Activated effector memory CD4-positive, alpha-beta T cell treated with Interleukin-2 at 50 U/mL for 16 hours (primary cell): ENCODE results near the gene TTC34.
"Not testable (repeated sequence)": the region's sequence is repeated elsewhere in the genome, so short reads cannot be mapped to it uniquely, and the experiment has no call there.

Experiments
- DNase-seq: peaks from one replicate; pipeline ENCODE4 v3.0.0-alpha.2; 2020

The TTC34 gene

DNA sequence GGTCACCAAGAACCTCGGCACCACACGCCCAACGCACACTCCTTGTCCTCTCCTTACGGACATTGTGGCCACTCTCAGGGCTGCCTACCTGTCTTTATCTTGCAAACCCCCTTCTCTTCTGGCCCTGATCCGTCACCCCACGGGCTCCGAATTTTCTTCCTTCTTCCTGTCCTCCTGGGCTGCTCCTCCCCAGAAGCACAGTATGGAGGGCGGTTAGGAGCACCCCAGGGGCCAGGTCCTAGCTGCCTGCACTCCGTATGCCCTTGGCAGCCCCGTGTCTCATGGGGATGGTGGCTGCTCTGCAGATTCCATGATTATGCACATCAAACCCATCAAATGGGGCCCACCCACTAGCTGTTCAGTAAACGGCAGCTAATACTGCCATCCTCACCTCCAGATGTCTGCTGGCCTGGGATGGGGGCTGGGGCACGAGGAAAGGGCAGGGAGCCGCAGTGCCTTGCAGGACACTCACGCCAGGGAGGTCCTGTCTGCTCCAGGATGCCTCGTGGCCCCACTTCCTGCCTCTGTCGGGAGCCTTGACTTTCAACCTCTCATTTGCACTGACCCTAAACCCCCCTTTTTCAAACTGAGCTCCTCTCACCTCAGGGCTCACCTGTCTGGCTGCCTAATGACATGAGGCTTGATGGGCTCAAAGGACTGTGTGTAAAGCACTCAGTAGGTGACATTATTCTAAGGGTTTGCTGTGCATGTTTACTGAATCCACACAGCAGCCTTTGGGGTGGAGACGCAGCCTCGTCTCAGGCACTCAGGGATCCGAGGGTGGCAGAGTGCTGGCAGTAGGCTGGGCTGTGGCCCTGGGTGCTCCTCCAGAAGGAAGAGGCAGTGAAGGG, 4.4 kb downstream of the TTC34 start:
- no peak for DNase-seq

DNA sequence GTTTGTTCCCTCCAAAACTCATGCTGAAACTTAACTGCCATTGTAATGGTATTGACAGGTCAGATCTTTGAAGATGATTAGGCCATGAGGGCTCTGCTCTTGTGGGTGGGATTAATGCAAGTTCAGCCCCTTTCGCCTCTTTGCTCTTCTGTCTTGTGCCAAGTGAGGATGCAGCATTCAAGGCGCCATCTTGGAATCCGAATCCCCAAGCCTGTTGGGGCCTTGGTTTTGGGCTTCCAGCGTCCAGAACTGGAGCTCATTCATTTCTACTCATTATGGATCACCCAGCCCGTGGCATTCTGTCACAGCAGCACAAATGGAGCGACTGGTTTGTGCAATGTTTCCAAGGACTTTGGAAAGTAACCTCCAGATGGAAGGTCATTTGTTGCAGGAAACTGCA, 5.6 kb downstream of the TTC34 start:
- DNase-seq = no peak

DNA sequence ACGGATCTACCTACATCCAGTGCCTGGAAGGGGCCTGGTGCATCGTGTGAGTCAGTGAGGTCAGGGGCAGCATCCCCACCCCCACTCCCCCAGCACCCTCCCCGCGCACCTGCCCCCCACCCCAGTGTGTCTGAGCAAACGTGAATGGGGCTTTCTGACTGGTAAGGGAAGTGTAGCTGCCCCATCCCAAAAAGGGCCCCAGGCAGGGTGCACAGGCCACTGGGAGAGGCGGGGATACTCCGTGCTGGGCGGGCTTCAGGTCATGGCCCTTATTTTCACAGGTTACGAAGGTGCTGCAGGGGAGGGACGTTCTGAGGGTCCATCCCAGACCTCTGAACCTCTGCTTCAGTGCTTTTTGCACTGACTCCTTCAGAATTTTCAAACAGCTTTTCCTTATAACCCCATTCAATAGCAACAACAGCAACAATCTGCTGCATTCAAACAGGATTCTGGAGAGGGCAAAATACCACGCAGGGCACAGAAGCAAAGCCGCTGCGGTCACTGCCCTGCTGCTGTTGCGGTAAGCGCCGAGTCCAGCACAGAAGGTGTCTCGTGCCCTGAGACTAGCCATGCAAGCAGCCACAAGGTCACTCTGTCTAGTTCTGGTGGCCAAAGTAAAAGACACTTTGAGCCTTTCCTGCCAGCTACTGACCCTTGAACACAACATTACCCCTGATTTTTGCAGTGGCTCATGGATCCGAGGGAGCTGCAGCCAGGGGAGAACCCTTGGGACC, 10.3 kb downstream of the TTC34 start:
- DNase-seq = no peak

DNA sequence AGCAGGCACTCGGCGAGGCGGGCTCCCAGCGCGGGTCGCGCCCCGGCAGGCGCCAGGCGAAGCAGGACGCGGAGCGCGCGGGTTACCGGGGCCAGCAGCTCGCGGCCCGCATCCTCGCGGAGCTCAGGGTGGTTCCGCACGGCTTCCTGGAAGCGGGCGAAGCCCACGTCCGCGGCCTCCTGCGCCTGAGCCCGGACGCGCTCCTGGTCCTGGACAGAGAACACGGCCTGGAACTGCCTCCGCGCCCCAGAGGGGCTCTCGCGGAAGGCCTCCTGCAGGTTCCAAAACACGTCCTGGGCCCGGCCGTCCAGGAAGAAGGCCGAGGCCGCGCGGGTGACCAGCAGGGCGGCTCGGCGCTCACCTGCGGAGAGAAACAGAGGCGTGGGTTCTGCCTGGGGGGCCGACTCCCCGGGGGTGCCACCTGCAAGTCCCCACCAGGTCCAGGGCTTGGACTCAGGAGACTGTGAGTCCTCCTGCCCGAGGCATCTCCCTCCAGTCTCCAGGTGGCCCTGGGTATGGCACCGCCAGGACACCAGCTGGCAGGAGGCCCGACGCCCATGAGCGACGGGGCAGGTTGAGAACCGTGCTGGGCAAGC, 11.4 kb downstream of the TTC34 start:
- DNase-seq = no peak

DNA sequence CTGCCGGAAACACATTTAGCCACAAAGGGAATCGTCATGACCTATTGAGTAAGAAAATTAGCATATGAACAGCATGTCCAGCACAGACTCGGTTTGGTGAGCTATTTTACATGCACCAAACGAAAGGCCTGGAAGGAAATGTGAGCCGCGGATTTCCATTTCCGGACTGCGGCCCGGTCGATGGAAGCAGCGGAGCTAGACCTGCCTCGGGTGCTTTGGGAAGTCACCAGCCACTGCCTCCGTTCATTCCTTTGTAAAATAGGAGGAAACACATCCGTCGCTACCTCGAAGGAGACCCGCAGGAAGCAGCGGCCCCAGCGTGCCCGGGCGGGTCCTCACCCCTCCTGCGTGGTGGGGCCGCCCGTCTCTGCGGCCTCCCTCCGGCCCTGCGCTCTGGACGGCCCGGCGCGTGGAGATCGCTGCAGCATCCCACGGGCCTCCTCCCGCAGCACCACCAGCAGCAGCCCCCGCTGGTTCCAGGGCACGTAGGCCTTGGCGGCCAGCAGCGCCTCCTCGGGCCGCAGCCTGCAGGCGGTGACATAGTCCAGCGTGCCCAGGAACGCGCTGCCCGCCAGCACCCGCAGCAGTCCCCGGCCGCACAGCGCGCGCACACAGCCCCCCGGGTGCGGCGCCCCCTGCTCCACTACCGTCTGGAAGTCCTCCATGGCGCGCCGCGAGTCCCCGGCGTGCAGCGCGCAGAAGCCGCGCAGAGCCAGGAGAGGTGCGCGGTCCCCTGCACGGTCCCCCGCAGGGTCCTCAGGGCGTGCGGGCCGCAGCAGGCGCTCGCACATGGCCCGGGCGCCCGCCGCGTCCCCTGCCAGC, 12.1 kb downstream of the TTC34 start:
- no peak for DNase-seq

DNA sequence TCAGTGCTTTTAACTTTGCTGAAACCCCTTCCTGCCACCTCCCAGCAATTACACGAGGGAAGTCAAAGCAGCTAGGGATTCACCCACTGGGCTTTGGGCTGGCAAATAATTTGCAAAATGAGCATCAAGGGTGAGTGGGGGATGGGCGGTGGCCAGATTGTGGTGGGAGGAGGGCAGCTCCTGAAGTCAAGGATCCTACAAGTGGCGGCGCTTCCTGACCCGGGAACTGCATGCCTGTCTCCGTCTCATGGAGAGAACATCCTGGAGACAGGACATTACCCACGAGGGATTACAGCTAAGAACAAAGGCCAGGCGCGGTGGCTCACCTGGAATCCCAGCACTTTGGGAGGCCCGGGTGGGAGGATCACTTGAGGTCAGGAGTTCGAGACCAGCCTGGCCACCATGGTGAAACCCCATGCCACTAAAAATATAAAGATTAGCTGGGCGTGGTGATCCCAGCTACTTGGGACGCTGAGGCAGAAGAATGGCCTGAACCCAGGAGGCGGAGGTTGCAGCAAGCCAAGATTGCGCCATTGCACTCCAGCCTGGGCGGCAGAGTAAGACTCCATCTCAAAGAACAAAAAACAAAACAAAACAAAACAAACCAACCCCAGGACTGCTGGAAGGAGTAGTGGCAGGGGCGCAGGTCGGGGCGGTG, 12.9 kb downstream of the TTC34 start:
- DNase-seq = no peak

DNA sequence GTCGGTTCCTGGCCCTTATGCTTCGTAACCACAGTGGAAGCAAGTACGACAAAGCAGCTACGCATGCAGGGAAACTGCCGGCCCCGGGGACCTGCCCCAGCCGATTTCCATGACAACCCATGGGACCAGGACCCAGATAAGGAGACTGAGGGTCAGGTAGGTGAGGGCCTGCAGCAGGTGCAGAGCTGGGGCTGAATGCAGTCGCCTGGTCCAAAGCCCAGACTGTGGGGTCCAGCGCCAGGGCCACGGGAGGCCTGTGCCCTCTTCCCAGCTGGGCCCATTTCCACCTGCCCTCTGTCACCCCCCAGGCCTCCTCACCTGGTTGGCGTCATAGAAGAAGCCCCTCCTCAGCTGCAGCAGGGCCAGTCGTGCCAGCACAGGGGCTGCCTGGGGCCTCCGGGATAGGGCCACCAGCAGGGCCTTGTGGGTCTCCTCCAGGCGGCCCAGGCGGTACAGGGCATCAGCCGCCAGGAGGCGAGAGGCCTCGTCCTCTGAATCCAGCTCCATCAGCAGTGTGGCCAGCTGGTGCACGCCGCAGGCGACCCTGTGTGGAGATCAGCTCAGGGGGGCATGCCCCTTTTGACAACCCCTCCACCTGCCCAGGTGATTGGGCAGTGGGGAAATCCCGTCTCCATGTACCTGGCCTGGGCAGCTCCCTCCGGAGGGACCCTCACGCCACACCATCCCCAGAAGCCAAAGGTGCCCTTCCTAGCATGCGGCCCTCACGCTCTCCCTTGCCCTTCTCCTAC, 14.2 kb downstream of the TTC34 start:
- no peak for DNase-seq

DNA sequence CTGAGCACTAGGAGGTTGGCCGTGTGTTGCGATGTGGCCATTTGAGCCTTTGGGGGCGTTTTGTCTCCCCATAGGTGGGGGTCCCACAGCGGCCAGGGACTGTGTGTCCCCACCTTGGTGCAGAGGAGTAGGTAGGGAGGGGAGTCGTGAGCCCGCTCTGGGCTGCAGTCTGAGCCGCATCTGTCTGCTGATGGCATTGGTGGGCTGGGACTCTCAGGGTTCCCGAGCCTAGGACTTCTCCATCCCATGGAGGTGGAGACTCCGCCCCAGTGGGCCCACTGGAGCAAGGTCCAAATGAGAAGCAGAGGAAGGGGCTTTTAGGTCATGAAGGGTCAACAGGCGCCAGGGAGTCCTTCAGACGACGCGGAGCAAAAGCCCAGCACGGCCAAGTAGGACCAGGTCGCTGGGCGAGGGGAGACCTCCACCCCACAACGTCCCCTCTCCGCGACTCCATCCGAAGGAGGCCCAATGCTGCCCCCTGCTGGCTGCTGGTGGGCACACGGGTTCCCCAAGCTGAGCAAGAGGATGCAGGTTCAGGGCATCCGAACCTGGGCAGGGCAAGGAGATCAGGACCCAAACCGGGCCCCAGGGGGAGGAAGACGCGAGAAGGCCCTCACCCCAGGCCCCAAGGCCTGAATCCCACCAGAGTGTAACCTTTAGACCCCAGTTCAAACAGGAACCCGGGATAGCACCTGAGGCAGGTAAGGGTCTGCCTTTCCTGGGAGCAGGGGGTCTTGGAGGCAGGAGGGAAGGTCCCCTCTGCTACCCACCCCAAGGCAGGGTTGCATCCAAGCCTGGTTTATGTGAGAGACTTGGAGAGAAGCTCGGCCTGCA, 14.9 kb downstream of the TTC34 start:
- DNase-seq = peak; percentile 49

DNA sequence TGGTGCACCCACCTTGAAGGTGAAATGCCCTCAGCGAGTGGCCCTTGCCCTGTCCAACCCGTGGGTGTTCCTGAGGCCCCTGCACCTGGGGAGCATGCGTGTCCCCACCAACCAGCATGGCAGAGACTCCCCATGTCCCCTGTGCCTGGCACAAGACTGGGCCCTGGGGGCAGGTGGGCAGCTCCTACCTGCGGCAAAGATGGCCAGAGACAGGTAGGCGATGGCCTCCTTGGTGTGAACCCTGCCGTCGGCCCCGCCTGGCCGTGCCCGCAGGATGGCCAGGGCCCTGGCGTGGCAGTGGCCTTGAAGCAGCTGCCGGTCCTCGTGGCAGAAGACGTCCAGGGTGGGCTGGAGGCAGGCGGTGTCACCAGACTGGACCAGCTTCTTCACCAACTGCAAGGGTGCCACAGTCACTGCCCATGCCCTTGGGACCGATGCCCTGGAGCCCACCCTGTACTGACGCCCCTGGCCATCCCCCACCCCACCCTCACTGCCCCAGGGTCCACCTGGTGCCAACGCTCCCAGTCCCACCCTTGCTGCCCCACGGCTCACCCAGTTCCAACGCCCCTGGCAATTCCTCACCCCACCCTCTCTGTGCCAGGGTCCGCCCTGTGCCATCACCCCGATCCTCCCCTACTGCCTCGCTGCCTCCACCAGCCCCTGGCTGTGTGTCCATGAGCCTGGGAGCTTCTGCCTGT, 15.7 kb downstream of the TTC34 start:
- no peak for DNase-seq

DNA sequence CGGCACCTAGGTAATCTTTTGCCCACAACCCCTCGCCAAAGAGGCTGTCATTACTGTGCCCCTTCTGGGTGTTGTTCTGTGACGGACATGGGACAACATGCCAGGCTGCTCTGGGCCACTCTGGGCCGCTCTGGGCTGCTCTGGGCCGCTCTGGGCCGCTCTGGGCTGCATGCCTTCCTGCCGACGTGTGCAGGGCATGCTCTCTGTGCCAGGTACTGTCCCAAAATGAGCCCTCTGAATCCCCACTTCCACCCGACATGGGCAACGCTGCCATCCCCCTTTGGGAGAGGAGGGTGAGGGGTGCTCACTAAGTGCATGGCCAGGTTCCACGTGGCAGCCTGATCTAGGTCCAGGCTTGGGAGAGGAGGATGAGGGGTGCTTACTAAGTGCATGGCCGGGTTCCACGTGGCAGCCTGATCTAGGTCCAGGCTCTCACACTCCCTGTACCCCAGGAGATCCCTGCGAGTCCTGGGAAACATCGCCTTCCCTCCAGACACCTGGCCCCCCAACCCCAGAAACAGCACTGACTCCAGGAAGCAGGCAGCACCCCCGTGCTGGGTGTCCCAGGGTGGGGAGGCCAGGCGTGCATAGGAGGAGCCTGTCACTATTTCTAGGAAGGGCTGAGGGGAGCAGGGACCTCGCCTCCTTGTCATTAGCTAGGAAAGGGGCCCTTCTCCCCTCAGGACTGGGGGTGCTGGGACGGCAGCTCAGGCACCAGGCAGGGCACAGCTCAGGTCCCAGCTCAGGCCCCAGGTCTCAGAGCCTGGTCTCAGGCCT, 16.5 kb downstream of the TTC34 start:
- no peak for DNase-seq

DNA sequence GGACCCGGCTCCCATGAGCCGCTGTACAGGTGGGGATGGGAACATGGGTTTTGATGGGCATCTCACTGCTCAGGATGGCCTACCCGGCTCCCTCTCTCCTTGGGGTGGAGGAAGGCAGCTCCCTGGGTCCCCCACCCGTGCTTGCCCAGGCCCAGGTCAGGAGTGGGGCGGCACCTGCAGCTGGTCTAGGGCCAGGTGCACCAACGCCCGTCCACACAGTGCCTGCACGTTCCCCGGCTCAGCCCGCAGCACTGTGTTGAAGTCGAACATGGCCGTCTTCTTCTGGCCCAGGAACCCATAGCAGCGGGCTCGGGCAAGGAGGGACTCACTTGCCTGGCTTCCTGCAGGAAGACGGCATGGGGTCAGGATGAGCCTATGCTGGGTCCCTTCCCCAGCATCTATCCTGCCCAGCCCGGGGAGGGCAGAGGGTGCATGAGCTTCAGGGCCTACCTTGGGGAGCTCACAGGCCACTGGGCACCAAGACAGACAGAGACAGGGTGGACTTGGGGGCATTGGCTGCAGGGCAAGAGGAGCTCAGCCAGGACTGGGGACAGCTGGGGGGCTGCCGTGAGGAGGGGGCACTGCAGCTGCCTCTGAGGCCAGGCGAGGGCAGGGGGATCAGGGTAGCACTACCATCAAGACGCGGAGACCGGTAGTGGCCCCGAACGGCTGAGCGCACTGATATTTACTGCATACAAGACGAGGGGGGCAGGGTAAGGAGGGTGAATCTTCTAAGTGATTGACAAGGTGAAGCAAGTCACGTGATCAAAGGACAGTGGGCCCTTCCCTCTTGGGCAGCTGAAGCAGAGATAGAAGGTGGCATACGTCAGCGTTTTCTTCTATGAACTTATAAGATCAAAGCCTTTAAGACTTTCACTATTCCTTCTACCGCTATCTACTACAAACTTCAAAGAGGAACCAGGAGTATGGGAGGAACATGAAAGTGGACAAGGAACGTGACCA, 17.8 kb downstream of the TTC34 start:
- no peak for DNase-seq

DNA sequence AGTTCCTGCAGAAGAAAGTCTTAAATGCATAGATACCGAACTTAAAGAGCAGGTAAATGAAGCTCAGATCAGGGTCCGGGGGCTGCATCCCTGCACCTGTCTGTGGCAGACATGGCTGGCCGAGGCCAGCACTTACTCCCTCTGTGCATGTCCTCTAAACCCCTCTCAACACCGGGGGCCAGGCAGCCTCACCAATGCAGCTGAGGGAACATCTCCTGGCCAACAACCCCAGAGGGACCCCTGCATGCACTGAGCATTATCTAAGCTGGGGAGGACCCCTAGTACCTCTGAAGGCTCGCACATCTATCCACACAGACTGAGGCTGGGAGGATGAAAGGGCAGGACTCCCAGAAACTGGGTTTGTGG, 18.4 kb downstream of the TTC34 start:
- no peak for DNase-seq

DNA sequence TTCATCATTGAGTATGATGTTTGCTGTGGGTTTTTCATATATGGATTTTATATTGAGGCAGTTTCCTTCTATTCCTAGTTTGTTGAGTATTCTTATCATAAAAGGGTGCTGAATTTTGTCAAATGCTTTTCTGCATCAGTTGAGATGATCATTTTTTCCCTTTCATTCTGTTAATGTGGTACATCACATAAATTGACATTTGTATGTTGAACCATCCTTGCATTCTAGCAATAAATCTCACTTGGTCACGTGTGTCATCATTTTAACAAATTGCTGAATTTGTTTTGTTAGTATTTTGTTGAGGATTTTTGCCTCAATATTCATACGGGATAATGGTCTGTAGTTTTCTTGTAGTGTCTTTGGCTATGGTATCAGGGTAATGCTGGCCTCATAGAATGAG, 19.9 kb downstream of the TTC34 start:
- DNase-seq = no peak

DNA sequence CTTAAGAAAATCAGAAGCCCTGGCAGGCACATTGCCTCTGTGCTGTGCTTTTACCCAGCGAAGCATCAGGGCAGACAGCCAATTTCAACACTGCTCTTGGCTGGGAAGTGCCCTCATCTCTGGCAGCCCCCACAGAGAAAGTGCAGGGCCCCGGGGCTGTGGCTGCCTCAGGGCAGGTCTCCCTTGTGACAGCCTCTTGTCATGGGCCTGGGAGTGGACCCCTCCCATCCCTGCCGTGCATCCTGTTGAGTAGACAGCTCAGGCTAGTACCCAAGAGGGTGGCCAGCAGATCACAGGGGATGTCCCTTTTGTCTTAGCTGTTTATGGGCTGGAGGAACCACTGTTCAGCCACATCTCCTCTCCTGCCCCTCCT, 23.3 kb downstream of the TTC34 start:
- DNase-seq = no peak

DNA sequence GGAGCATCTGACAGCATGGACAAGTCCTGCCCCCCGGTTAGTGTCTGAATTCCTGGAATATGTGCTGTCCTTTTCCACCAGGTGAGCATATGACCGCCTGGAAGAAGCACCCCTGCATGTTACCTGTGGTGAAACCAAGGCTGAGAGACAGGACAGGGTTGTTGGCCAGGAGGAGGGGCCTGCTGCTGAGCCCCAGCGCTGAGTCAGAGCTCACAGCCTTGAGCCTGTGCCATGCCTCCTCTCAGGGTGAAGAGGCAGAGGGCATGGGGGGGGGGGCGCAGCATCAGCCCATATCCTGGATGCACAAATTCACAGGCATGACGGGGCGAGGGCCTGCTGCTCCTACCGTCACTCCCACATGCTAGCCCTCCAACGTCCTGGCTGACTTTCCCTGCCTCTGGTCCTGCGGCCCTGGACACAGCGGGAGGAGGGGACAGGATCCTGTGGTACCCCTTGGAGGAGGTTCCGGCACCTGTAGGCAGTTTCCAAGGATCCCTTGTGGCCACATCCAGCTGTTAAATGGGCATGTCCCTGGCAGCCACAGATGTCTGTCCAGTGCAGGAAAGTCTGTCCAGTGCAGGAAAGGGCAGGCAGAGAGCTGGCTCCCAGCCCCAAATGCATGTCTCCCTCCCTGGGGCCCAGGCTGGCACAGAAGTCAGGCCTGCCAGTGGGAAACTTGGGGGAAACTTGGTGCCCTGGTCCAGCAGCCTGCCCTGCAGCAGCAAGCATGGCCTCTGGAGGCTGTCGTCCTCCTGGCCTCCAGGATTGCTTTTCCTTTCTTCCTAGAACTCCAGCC, 23.9 kb downstream of the TTC34 start:
- DNase-seq = no peak

DNA sequence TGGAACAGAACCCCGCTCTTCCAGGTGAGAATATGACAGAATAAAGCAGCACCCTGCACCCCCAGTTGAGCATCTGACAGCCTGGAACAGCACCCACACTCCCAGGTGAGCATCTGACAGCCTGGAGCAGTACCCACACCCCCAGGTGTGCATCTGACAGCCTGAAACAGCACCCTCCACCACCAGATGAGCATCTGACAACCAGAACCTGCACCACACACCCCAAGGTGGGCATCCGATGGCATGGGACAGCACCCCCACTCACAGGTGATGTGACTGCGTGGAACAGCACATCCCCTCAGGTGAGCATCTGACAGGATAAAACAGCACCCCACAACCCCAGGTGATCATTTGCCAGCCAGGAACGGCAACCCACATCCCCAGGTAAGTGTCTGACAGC, 26.2 kb downstream of the TTC34 start:
- DNase-seq = not testable (repeated sequence)

DNA sequence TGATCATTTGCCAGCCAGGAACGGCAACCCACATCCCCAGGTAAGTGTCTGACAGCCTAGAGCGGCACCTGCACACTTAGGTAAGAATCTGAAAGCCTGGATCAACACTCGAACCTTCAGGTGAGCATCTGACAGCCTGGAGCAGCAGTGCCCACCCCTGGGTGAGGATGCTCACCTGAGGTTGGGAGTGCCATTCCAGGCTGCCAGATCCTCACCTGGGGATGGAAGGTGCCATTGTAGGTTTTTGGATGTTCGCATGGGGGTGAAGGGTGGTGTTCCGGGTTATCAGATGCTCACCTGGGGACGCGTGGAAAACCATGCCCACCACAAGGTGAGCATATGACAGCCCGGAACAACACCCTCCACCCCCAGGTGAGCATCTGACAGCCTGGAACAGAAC, 33.4 kb downstream of the TTC34 start:
- not testable (repeated sequence) for DNase-seq
